ENCODE data around the gene TNS3. TPM values are rescaled to one million over a fixed set of nuclear protein-coding genes. Genes with fewer than 3 reads are reported as not detected.

TNS3 gene
- total RNA-seq, 4 donors from 2014 or later, result 27.2 to 110 (median 47.5) TPM

- Histone ChIP-seq H3K4me3 (no peak overlapping the region), H3K36me3 (no peaks in the 10 kb centered on the region), H3K4me1 (no peaks in the 10 kb centered on the region), H3K27ac (peak overlapping the region in 1 of 2 donors; percentile 1), H3K9me3 (no peaks in the 10 kb centered on the region), H3K27me3 (no peaks in the 10 kb centered on the region)
- intact Hi-C loops (cut with DNase I; ENCODE audit: low total_unique reads), result no loop called here
- TF ChIP-seq POLR2A (IDR thresholded peaks at IDR 0.05) (no peak), CTCF (IDR thresholded peaks at IDR 0.05) (no peak)
- DNase-seq, result no peak
Observed at GRCh38 chr7:47375121-47375938, 206.6 kb downstream of the TNS3 start.

DNA sequence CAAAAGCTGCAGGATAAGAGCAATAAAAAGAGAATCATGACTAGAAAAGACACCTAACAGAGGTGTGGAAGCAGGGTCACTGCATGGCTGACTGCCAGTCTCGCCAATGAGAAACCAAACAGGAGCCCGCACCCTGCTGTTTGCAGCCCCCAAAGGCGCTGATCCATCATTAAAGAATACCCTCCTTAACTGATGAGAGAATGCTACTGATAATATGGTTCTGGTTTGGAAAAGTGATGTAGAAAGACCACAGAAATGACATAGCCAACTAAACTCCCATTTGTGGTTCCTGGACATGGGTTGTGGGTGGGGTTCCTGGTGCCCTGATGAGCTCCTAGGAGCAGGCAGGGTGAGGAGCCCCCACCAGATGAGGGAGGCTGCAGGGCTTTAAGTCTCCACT lies 207.4 kb downstream of the TNS3 start:
- no peaks in the 10 kb centered on the region for H3K27me3 ChIP-seq
- TF ChIP-seq CTCF (IDR thresholded peaks at IDR 0.05) (no peak), POLR2A (IDR thresholded peaks at IDR 0.05) (no peak)
- intact Hi-C loops (cut with DNase I; ENCODE audit: low total_unique reads), result no loop called here
- H3K9me3 ChIP-seq, result no peaks in the 10 kb centered on the region
- no peak overlapping the region for H3K4me3 ChIP-seq
- no peak for DNase-seq
- peak overlapping the region in 1 of 2 donors; percentile 1 for H3K27ac ChIP-seq
- no peaks in the 10 kb centered on the region for H3K4me1 ChIP-seq
- no peaks in the 10 kb centered on the region for H3K36me3 ChIP-seq

DNA sequence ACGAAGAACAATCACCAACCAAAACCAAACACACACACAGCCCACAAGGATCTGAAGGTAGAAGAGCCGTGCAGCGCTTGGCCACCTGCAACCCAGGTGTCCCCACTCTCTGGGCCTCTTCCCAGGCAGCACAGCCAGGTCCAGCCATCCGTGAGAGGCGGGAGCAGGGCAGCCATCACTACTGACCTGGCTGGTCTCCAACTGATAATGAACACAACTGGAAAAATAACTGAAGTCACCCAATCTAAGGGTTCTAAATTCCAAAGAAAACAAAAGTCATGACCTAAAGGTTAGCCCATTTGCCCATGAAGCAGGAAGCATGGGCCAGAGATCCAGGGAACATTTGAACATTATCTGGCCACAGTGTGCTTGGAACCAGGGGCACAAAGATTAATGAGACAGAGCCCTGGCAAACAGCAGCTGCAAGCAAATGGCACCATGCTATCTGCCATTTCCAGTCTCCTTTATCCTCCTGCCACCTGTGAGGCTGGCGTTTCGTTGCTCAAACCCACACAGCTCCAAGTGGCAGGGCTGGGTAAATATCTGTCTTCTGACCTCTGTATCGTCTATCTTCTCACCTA lies 207.9 kb downstream of the TNS3 start:
- intact Hi-C loops (cut with DNase I; ENCODE audit: low total_unique reads), result no loop called here
- Histone ChIP-seq H3K4me1 (no peaks in the 10 kb centered on the region), H3K27ac (no peak overlapping the region), H3K27me3 (no peaks in the 10 kb centered on the region), H3K4me3 (no peak overlapping the region), H3K36me3 (no peaks in the 10 kb centered on the region), H3K9me3 (no peaks in the 10 kb centered on the region)
- no peak for TF ChIP-seq CTCF (IDR thresholded peaks at IDR 0.05)
- no peak for TF ChIP-seq POLR2A (IDR thresholded peaks at IDR 0.05)
- no peak for DNase-seq

GRCh38 chr7:47371733-47372368 lies 210.1 kb downstream of the TNS3 start:
- Histone ChIP-seq H3K27me3 (no peaks in the 10 kb centered on the region), H3K4me3 (no peak overlapping the region), H3K9me3 (no peaks in the 10 kb centered on the region), H3K4me1 (no peaks in the 10 kb centered on the region), H3K36me3 (no peaks in the 10 kb centered on the region), H3K27ac (no peak overlapping the region)
- intact Hi-C loops (cut with DNase I; ENCODE audit: low total_unique reads), result no loop called here
- TF ChIP-seq POLR2A (IDR thresholded peaks at IDR 0.05), result no peak
- TF ChIP-seq CTCF (IDR thresholded peaks at IDR 0.05), result no peak
- peak; percentile 73 to 80 for DNase-seq

- no peaks in the 10 kb centered on the region for H3K4me1 ChIP-seq
- H3K4me3 ChIP-seq, result no peak overlapping the region
- no peak for DNase-seq
- H3K9me3 ChIP-seq, result no peaks in the 10 kb centered on the region
- TF ChIP-seq POLR2A (IDR thresholded peaks at IDR 0.05) (no peak), CTCF (IDR thresholded peaks at IDR 0.05) (no peak)
- H3K27ac ChIP-seq, result no peak overlapping the region
- H3K27me3 ChIP-seq, result no peaks in the 10 kb centered on the region
- no peaks in the 10 kb centered on the region for H3K36me3 ChIP-seq
- intact Hi-C loops (cut with DNase I; ENCODE audit: low total_unique reads), result no loop called here
Observed at GRCh38 chr7:47371317-47371716, 210.6 kb downstream of the TNS3 start.

Data from uterus (tissue), 4 donors.